ENCODE results near the gene TMEM132D. TPM values are rescaled to one million over a fixed set of nuclear protein-coding genes. Genes with fewer than 3 reads are reported as not detected.

TMEM132D gene
- total RNA-seq, 1 experiment from 2014 or later, result not detected

- H3K36me3 ChIP-seq (ENCODE audit: insufficient read depth, low read length, poor library complexity, severe bottlenecking), result no peaks in the 10 kb centered on the region
- ChIA-PET CTCF (no interaction called here), POLR2A (ENCODE audit: low non-redundant PET) (no interaction called here)
- H3K27ac ChIP-seq (ENCODE audit: low read depth, low read length, poor library complexity, severe bottlenecking), result no peak overlapping the region
- intact Hi-C loops (cut with micrococcal nuclease; ENCODE audit: unreplicated experiment), result no loop called here
- no peaks in the 10 kb centered on the region for H3K27me3 ChIP-seq (replicated peaks; ENCODE audit: insufficient read depth, low read depth, low read length, poor library complexity)
- TF ChIP-seq EZH2 (IDR thresholded peaks at IDR 0.05; ENCODE audit: borderline replicate concordance, low read depth, low read length, poor library complexity, severe bottlenecking) (no peak), CTCF (conservative IDR thresholded peaks at IDR 0.05; ENCODE audit: low read depth, low read length) (no peak)
- no peak for DNase-seq (ENCODE audit: low spot score)
- BruUV-seq (replicated peaks), result no TSS peak
- peaks cover 26% of the 10 kb centered on the region for H3K9me3 ChIP-seq (ENCODE audit: low read depth, low read length, poor library complexity, severe bottlenecking)
- no peaks in the 10 kb centered on the region for H3K4me1 ChIP-seq (ENCODE audit: insufficient read depth, low read length, poor library complexity, severe bottlenecking)
- no peak overlapping the region for H3K4me3 ChIP-seq (ENCODE audit: low read depth, low read length, poor library complexity, severe bottlenecking)
These were observed 572.3 kb downstream of the TMEM132D start for GRCh38 chr12:129331356-129332085.

GRCh38 chr12:129328235-129328634, 575.6 kb downstream of the TMEM132D start:
- Histone ChIP-seq H3K27ac (ENCODE audit: low read depth, low read length, poor library complexity, severe bottlenecking) (no peak overlapping the region), H3K9me3 (ENCODE audit: low read depth, low read length, poor library complexity, severe bottlenecking) (peaks cover 25% of the 10 kb centered on the region), H3K27me3 (replicated peaks; ENCODE audit: insufficient read depth, low read depth, low read length, poor library complexity) (no peaks in the 10 kb centered on the region), H3K4me1 (ENCODE audit: insufficient read depth, low read length, poor library complexity, severe bottlenecking) (no peaks in the 10 kb centered on the region), H3K36me3 (ENCODE audit: insufficient read depth, low read length, poor library complexity, severe bottlenecking) (no peaks in the 10 kb centered on the region), H3K4me3 (ENCODE audit: low read depth, low read length, poor library complexity, severe bottlenecking) (no peak overlapping the region)
- no TSS peak for BruUV-seq (replicated peaks)
- DNase-seq (ENCODE audit: low spot score), result no peak
- no peak for TF ChIP-seq EZH2 (IDR thresholded peaks at IDR 0.05; ENCODE audit: borderline replicate concordance, low read depth, low read length, poor library complexity, severe bottlenecking)
- no peak for TF ChIP-seq CTCF (conservative IDR thresholded peaks at IDR 0.05; ENCODE audit: low read depth, low read length)
- ChIA-PET POLR2A (ENCODE audit: low non-redundant PET) (no interaction called here), CTCF (no interaction called here)
- intact Hi-C loops (cut with micrococcal nuclease; ENCODE audit: unreplicated experiment), result no loop called here

GRCh38 chr12:129325566-129325965, 578.3 kb downstream of the TMEM132D start:
- DNase-seq (ENCODE audit: low spot score), result no peak
- Histone ChIP-seq H3K27me3 (replicated peaks; ENCODE audit: insufficient read depth, low read depth, low read length, poor library complexity) (no peaks in the 10 kb centered on the region), H3K36me3 (ENCODE audit: insufficient read depth, low read length, poor library complexity, severe bottlenecking) (no peaks in the 10 kb centered on the region), H3K27ac (ENCODE audit: low read depth, low read length, poor library complexity, severe bottlenecking) (no peak overlapping the region), H3K9me3 (ENCODE audit: low read depth, low read length, poor library complexity, severe bottlenecking) (peaks cover 17% of the 10 kb centered on the region), H3K4me1 (ENCODE audit: insufficient read depth, low read length, poor library complexity, severe bottlenecking) (no peaks in the 10 kb centered on the region), H3K4me3 (ENCODE audit: low read depth, low read length, poor library complexity, severe bottlenecking) (no peak overlapping the region)
- POLR2A ChIA-PET (ENCODE audit: low non-redundant PET), result no interaction called here
- BruUV-seq (replicated peaks), result no TSS peak
- intact Hi-C loops (cut with micrococcal nuclease; ENCODE audit: unreplicated experiment), result no loop called here
- CTCF ChIA-PET, result no interaction called here
- no peak for TF ChIP-seq CTCF (conservative IDR thresholded peaks at IDR 0.05; ENCODE audit: low read depth, low read length)
- TF ChIP-seq EZH2 (IDR thresholded peaks at IDR 0.05; ENCODE audit: borderline replicate concordance, low read depth, low read length, poor library complexity, severe bottlenecking), result no peak
